HepG2 (cell line): ENCODE measurements around the gene MRPL20. TPM values are rescaled to one million over a fixed set of nuclear protein-coding genes. Genes with fewer than 3 reads are reported as not detected.

Experiments used
- CEBPB ChIP-seq: IDR thresholded peaks from 2 replicates; pipeline ENCODE4 v1.6.1; 2011; ENCODE audit warnings: low read depth, low read length, improper control_type of control experiment, borderline replicate concordance
- DNMT3B ChIP-seq: conservative IDR thresholded peaks from 2 replicates; pipeline ENCODE4 v1.6.1; 2016; ENCODE audit warnings: missing biosample characterization, control low read depth
- HMG20B ChIP-seq: conservative IDR thresholded peaks from 2 replicates; pipeline ENCODE4 v1.6.1; 2016; ENCODE audit warnings: missing genetic modification reagents, missing compliant biosample characterization
- HOXA3 ChIP-seq: sonication (generic); formaldehyde crosslinking; IDR thresholded peaks from 2 replicates; pipeline ENCODE4 v1.5.0; 2020; ENCODE audit warnings: missing genetic modification reagents
- MXI1 ChIP-seq: IDR thresholded peaks from 3 replicates; pipeline ENCODE4 v1.6.1; 2012; ENCODE audit warnings: low read depth, low read length, inconsistent platforms, borderline replicate concordance
- PHB2 ChIP-seq: fragments of 450-650 bp; IDR thresholded peaks from 2 replicates; pipeline ENCODE4 v1.6.1; 2018; ENCODE audit not compliant: partially characterized antibody
- POLR2AphosphoS5 ChIP-seq: IDR thresholded peaks from 2 replicates; pipeline ENCODE4 v1.6.1; 2012; ENCODE audit warnings: low read depth, low read length
- SMARCC2 ChIP-seq: fragments of 450-650 bp; IDR thresholded peaks from 2 replicates; pipeline ENCODE4 v1.6.1; 2017; ENCODE audit warnings: antibody characterized with exemption, mild to moderate bottlenecking
- SP140L ChIP-seq: sonication (generic); formaldehyde crosslinking; IDR thresholded peaks from 2 replicates; pipeline ENCODE4 v1.4.0; 2020; ENCODE audit warnings: missing genetic modification reagents, borderline replicate concordance
- ZNF333 ChIP-seq: sonication (generic); formaldehyde crosslinking; IDR thresholded peaks from 2 replicates; pipeline ENCODE4 v1.4.0; 2020; ENCODE audit warnings: mild to moderate bottlenecking, missing genetic modification reagents, borderline replicate concordance
- polyA plus RNA-seq, 8 experiments: library from polyadenylated mRNA; depleted of rRNA in 3 of 8; stranded (reverse) in 7 of 8; unstranded in 1 of 8; fragments of >200 nt; fragmentation: Illumina TruSeq in 4 of 8; extraction: Trizol in 4 of 8; gene quantifications; 2 replicates each; pipeline versions ENCODE4 v1.2.1 to v1.2.3, GENCODE V29; 2011 to 2016; ENCODE audit warnings: low read depth in 4 of 8, missing spikeins in 1 of 8, mixed read lengths in 1 of 8; ENCODE audit not compliant: insufficient read depth in 1 of 8
- total RNA-seq, 5 experiments: library from RNA; depleted of rRNA; stranded (reverse); fragments of >200 nt; fragmentation: Illumina TruSeq; extraction: Trizol; gene quantifications; 2 replicates each; pipeline ENCODE4 v1.2.3, GENCODE V29; 2016; ENCODE audit warnings: low read depth in 1 of 5
- TF ChIP-seq, protein P1 (sequence below), 2 experiments: sonication (generic) in 1 of 2; formaldehyde crosslinking in 1 of 2; IDR thresholded peaks; 2 replicates each; pipeline versions ENCODE4 v1.4.0 to v1.6.1; 2016 to 2020; ENCODE audit warnings: borderline replicate concordance in 1 of 2, low read depth in 1 of 2, mild to moderate bottlenecking in 1 of 2, missing genetic modification reagents in 1 of 2
- TF ChIP-seq, protein P2 (sequence below): sonication (generic); formaldehyde crosslinking; IDR thresholded peaks from 2 replicates; pipeline ENCODE4 v1.5.0; 2020; ENCODE audit warnings: mild to moderate bottlenecking, missing genetic modification reagents, borderline replicate concordance
- TF ChIP-seq, protein P3 (sequence below): sonication (generic); formaldehyde crosslinking; IDR thresholded peaks from 2 replicates; pipeline ENCODE4 v1.4.0; 2020; ENCODE audit warnings: missing genetic modification reagents, low read depth, mild to moderate bottlenecking, borderline replicate concordance
- TF ChIP-seq, protein P4 (sequence below): sonication (generic); formaldehyde crosslinking; IDR thresholded peaks from 2 replicates; pipeline ENCODE4 v1.8.1; 2022; ENCODE audit warnings: low read depth, mild to moderate bottlenecking, missing genetic modification reagents
- TF ChIP-seq, protein P5 (sequence below): sonication (generic); formaldehyde crosslinking; IDR thresholded peaks from 2 replicates; pipeline ENCODE4 v1.4.0; 2020; ENCODE audit warnings: missing genetic modification reagents, borderline replicate concordance

The MRPL20 gene
- total and polyA plus RNA-seq, 2 of the 13 experiments (the other 11 are each of a cell fraction or from before 2014, with no cell fraction given): 59.2 to 127 TPM

DNA sequence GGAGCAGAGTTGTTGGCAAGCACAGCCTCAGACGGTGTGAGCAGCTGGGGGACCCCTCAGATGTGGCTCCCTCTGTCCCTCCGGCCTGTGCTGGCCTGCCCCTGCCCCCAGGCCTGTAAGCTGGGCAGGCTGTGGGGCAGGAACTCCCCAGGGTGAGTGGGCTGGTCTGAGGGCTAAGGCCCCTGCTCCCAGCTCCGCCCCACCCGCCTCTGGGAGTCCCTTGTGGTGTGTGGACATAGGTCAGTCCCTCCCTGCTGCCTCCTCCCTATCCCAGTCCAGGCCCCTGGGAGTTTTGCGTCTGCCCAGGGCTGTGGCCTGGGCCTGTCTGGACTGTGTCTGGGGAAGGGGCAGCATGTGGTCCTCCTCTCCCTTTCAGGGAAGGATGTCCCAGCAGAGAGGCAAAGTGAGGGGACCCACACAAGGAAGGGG is 24.8 kb upstream of the MRPL20 start (continued):
- TF ChIP-seq, protein P1, sequence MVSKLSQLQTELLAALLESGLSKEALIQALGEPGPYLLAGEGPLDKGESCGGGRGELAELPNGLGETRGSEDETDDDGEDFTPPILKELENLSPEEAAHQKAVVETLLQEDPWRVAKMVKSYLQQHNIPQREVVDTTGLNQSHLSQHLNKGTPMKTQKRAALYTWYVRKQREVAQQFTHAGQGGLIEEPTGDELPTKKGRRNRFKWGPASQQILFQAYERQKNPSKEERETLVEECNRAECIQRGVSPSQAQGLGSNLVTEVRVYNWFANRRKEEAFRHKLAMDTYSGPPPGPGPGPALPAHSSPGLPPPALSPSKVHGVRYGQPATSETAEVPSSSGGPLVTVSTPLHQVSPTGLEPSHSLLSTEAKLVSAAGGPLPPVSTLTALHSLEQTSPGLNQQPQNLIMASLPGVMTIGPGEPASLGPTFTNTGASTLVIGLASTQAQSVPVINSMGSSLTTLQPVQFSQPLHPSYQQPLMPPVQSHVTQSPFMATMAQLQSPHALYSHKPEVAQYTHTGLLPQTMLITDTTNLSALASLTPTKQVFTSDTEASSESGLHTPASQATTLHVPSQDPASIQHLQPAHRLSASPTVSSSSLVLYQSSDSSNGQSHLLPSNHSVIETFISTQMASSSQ (IDR thresholded peaks at IDR 0.05; ENCODE audit: low read depth): no peak
- TF ChIP-seq, protein P1 (CRISPR knock-in tag; IDR thresholded peaks at IDR 0.05; ENCODE audit: borderline replicate concordance): peak; percentile 75; the same call in 1 of the 2 replicates
- peak; percentile 75 for TF ChIP-seq HOXA3 (CRISPR knock-in tag)
- TF ChIP-seq PHB2: no peak
- TF ChIP-seq, protein P2, sequence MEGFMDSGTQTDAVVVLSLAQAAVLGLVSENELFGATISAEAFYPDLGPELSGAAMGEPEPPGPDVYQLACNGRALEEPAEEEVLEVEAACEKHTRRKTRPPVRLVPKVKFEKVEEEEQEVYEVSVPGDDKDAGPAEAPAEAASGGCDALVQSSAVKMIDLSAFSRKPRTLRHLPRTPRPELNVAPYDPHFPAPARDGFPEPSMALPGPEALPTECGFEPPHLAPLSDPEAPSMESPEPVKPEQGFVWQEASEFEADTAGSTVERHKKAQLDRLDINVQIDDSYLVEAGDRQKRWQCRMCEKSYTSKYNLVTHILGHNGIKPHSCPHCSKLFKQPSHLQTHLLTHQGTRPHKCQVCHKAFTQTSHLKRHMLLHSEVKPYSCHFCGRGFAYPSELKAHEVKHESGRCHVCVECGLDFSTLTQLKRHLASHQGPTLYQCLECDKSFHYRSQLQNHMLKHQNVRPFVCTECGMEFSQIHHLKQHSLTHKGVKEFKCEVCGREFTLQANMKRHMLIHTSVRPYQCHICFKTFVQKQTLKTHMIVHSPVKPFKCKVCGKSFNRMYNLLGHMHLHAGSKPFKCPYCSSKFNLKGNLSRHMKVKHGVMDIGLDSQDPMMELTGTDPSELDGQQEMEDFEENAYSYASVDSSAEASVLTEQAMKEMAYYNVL: peak; percentile 76; the same call in 1 of the 2 replicates
- TF ChIP-seq SMARCC2: no peak
- peak; percentile 82 for TF ChIP-seq POLR2AphosphoS5
- peak; percentile 39; the same call in 1 of the 2 replicates for TF ChIP-seq CEBPB
- TF ChIP-seq SP140L: no peak
- no peak for TF ChIP-seq HMG20B (CRISPR knock-in tag)
- no peak for TF ChIP-seq DNMT3B (CRISPR knock-in tag)
- peak; percentile 62; the same call in 1 of the 3 replicates for TF ChIP-seq MXI1
- TF ChIP-seq ZNF333 (CRISPR knock-in tag): no peak
- TF ChIP-seq, protein P3, sequence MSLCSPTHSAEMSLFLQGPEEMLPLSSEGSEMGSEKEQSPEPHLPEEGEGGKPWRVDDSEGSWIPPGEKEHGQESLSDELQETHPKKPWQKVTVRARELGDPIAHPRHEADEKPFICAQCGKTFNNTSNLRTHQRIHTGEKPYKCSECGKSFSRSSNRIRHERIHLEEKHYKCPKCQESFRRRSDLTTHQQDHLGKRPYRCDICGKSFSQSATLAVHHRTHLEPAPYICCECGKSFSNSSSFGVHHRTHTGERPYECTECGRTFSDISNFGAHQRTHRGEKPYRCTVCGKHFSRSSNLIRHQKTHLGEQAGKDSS: no peak
- TF ChIP-seq, protein P4, sequence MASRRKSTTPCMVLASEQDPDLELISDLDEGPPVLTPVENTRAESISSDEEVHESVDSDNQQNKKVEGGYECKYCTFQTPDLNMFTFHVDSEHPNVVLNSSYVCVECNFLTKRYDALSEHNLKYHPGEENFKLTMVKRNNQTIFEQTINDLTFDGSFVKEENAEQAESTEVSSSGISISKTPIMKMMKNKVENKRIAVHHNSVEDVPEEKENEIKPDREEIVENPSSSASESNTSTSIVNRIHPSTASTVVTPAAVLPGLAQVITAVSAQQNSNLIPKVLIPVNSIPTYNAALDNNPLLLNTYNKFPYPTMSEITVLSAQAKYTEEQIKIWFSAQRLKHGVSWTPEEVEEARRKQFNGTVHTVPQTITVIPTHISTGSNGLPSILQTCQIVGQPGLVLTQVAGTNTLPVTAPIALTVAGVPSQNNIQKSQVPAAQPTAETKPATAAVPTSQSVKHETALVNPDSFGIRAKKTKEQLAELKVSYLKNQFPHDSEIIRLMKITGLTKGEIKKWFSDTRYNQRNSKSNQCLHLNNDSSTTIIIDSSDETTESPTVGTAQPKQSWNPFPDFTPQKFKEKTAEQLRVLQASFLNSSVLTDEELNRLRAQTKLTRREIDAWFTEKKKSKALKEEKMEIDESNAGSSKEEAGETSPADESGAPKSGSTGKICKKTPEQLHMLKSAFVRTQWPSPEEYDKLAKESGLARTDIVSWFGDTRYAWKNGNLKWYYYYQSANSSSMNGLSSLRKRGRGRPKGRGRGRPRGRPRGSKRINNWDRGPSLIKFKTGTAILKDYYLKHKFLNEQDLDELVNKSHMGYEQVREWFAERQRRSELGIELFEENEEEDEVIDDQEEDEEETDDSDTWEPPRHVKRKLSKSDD: 0 out of 2 replicates have a peak, but pooled peaks have one; percentile 48
- TF ChIP-seq, protein P5, sequence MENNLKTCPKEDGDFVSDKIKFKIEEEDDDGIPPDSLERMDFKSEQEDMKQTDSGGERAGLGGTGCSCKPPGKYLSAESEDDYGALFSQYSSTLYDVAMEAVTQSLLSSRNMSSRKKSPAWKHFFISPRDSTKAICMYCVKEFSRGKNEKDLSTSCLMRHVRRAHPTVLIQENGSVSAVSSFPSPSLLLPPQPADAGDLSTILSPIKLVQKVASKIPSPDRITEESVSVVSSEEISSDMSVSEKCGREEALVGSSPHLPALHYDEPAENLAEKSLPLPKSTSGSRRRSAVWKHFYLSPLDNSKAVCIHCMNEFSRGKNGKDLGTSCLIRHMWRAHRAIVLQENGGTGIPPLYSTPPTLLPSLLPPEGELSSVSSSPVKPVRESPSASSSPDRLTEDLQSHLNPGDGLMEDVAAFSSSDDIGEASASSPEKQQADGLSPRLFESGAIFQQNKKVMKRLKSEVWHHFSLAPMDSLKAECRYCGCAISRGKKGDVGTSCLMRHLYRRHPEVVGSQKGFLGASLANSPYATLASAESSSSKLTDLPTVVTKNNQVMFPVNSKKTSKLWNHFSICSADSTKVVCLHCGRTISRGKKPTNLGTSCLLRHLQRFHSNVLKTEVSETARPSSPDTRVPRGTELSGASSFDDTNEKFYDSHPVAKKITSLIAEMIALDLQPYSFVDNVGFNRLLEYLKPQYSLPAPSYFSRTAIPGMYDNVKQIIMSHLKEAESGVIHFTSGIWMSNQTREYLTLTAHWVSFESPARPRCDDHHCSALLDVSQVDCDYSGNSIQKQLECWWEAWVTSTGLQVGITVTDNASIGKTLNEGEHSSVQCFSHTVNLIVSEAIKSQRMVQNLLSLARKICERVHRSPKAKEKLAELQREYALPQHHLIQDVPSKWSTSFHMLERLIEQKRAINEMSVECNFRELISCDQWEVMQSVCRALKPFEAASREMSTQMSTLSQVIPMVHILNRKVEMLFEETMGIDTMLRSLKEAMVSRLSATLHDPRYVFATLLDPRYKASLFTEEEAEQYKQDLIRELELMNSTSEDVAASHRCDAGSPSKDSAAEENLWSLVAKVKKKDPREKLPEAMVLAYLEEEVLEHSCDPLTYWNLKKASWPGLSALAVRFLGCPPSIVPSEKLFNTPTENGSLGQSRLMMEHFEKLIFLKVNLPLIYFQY (CRISPR knock-in tag): peak; percentile 41; the same call in 1 of the 2 replicates
